Measurements from ENCODE around the gene PDAP1. TPM values are rescaled to one million over a fixed set of nuclear protein-coding genes. Genes with fewer than 3 reads are reported as not detected.

Gene PDAP1
- polyA plus RNA-seq, 1 donor = 119 TPM

Other genes with a start within 250 kb of the PDAP1 start
- gene KPNA7, start 200.5 kb downstream of the PDAP1 start, polyA plus RNA-seq (ENCODE audit: insufficient read length) = not detected
- 0.08 TPM for gene MYH16, start 135.8 kb downstream of the PDAP1 start, polyA plus RNA-seq (ENCODE audit: insufficient read length)
- gene ARPC1A, start 82.7 kb downstream of the PDAP1 start, polyA plus RNA-seq (ENCODE audit: insufficient read length) = 59.5 TPM
- 48.9 TPM for gene ARPC1B, start 33.9 kb downstream of the PDAP1 start, polyA plus RNA-seq (ENCODE audit: insufficient read length)
- 77.2 TPM for gene BUD31, start 372 bp upstream of the PDAP1 start, polyA plus RNA-seq (ENCODE audit: insufficient read length)
- 3.8 TPM for gene PTCD1, start 30.2 kb upstream of the PDAP1 start, polyA plus RNA-seq (ENCODE audit: insufficient read length)
- 38.0 TPM for gene CPSF4, start 30.3 kb upstream of the PDAP1 start, polyA plus RNA-seq (ENCODE audit: insufficient read length)
- gene ATP5MF, start 57.6 kb upstream of the PDAP1 start, polyA plus RNA-seq (ENCODE audit: insufficient read length) = 369 TPM
- 32.1 TPM for gene ZNF789, start 64.3 kb upstream of the PDAP1 start, polyA plus RNA-seq (ENCODE audit: insufficient read length)
- 10.4 TPM for gene ZNF394, start 91.7 kb upstream of the PDAP1 start, polyA plus RNA-seq (ENCODE audit: insufficient read length)
- 10.2 TPM for gene ZKSCAN5, start 96.1 kb upstream of the PDAP1 start, polyA plus RNA-seq (ENCODE audit: insufficient read length)
- gene FAM200A, start 143.5 kb upstream of the PDAP1 start, polyA plus RNA-seq (ENCODE audit: insufficient read length) = 8.9 TPM
- gene ZNF655, start 150.0 kb upstream of the PDAP1 start, polyA plus RNA-seq (ENCODE audit: insufficient read length) = 42.0 TPM
- 0.94 TPM for gene TMEM225B, start 189.7 kb upstream of the PDAP1 start, polyA plus RNA-seq (ENCODE audit: insufficient read length)
- 11.0 TPM for gene ZSCAN25, start 208.3 kb upstream of the PDAP1 start, polyA plus RNA-seq (ENCODE audit: insufficient read length)

All from hindlimb muscle (tissue), 1 donor.